GM20000 (cell line): Measurements from ENCODE around the gene EML6.

Experiments
- DNase-seq: peaks from one replicate; pipeline ENCODE4 v3.0.0; 2012; ENCODE audit warnings: low spot score
- TF ChIP-seq, protein P1 (sequence below): IDR thresholded peaks from 2 replicates; pipeline ENCODE4 v1.5.1; 2012; ENCODE audit warnings: mild to moderate bottlenecking, control low read depth; ENCODE audit errors: extremely low read depth, missing control alignments

Gene EML6

DNA sequence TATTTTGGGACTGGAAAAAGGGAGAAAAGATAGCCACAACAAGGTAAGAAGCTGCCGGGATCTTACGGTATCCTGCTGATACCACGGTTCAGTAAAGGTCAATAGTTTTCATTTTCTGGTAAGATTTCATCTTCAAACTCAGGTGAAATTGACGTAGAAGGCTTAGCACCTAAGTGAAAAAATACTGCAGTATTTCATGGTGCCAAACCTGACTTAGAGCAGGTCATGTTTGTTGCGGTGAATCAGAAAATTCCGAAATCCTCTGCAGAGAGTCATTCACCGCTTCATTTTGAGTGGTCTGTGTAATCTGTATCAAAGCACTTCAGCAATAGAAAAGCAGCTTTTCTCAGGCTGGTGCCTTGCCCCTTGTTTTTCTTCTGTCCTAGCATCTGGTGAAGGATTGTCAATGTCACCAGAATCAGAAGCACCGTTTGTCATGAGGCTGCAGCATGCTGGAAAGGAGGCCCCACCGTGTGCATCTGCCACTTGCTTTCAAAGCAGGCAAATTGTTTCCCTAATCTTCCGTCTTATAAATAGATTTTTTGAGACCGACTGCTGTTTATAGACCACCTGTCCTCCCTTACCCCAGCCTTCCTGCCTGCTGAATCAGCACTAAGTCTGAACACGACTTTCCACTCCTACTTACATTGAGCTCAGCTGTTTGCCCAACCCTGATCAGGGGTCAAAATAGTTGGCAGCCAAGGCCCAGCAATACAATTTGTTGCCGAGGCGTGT lies 156.3 kb downstream of the EML6 start:
- TF ChIP-seq, protein P1, sequence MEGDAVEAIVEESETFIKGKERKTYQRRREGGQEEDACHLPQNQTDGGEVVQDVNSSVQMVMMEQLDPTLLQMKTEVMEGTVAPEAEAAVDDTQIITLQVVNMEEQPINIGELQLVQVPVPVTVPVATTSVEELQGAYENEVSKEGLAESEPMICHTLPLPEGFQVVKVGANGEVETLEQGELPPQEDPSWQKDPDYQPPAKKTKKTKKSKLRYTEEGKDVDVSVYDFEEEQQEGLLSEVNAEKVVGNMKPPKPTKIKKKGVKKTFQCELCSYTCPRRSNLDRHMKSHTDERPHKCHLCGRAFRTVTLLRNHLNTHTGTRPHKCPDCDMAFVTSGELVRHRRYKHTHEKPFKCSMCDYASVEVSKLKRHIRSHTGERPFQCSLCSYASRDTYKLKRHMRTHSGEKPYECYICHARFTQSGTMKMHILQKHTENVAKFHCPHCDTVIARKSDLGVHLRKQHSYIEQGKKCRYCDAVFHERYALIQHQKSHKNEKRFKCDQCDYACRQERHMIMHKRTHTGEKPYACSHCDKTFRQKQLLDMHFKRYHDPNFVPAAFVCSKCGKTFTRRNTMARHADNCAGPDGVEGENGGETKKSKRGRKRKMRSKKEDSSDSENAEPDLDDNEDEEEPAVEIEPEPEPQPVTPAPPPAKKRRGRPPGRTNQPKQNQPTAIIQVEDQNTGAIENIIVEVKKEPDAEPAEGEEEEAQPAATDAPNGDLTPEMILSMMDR, result no peak
- no peak for DNase-seq

DNA sequence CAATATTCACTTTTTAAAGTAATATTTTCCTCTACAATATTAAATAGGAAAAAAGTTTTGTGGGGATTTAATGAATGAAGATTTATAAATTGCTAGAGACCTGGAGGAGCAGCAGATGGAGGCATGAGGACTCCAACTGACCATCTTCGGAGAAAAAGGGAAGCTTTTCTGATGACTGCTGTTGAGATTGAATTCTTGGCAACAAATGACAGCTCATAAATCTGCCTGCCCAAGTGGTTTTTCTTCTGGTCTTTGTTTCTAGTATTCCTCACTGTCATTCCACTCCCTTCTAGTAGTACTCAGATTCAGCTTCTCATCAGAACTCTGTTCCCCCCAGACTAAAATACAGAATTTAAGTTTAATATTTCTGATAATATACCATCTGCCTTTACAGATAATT lies 157.0 kb downstream of the EML6 start:
- TF ChIP-seq, protein P1, result no peak

DNA sequence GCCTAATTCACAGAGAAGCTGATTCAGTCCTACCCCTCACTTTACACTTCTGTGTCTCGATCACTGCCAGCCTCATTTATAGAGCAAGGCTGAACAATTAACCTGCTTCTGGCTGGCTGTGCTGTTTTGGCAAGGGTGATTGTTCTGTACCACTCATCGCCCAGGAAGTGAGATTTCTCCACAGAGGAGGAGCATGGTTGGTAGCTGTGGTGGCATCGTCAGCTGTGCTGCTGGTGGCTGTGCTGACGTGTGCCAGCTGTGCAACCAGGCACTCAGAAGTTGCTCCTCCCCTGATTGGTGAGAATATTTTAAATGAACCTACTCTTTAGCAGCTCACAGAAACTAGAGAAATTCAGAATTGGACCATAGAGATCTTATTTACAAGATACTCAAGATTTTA lies 158.3 kb downstream of the EML6 start:
- TF ChIP-seq, protein P1, result no peak

More for the DNA sequence above, 157.0 kb downstream of the EML6 start:
- no peak for DNase-seq

DNA sequence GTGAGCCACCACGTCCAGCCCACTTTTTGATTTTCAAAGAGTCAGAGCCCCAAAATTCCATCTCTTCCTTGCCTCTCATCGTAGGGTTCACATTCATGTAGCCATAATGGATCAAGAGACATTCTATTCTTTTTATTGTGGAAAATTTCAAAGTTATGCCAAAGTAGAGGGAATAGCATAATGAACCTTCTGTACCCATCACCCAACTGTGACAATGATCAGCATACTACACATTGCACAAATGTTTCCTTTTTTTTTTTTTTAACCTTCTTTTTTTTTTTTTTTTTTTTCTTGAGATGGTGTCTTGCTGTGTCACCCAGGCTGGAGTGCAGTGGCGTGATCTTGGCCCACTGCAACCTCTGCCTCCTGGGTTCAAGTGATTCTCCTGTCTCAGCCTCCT lies 162.4 kb downstream of the EML6 start:
- TF ChIP-seq, protein P1, result no peak
- no peak for DNase-seq

More for the DNA sequence above, 158.3 kb downstream of the EML6 start:
- DNase-seq, result no peak

DNA sequence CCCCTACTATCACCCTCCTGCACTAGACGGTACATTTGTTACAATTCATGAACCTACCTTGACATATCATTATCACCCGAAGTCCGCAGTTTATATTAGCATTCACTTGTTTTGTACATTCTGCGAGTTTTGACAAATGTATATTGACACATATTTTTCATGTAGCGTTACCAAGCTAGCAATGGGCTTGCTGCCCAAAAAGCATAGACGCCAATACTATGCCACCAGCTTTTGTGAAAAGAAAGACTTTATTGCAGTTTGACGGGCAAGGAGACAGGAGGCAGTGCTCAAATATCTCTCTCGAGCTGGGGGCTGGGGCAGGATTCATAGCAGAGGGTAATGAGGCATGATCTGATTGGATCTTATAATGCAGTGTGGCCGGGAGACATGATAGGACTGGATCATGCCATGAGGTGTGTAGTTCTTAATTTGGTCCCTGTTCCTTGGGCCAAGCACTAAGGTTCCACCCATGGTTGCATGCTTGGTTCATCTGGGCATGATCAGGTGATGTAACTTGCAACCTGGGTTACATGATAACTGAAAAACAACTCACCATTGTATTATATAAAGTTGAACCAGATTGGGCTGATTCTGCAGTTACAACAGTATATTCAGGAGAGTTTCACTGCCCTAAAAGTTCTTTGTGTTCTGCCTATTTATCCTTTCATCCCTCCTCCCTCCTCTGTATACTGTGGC lies 164.5 kb downstream of the EML6 start:
- TF ChIP-seq, protein P1, result no peak
- no peak for DNase-seq

DNA sequence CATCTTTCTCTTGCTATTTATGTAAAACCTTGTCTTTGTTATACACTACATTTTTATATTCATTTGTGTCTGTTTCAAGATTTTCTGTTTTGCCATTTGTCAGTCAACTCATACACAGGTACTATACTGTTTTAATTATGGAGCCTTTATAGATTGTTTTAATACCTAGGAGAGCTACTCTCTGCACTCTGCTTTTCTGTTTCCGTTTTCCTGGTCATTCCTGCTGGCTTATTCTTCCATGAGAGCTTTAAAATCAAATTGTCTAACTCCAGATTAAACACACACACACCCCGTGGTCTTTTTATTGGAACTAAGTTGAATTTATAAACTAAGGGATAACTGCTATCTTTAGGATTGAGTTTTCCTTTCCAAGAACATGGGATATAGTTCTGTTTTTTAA lies 165.6 kb downstream of the EML6 start:
- DNase-seq, result no peak

DNA sequence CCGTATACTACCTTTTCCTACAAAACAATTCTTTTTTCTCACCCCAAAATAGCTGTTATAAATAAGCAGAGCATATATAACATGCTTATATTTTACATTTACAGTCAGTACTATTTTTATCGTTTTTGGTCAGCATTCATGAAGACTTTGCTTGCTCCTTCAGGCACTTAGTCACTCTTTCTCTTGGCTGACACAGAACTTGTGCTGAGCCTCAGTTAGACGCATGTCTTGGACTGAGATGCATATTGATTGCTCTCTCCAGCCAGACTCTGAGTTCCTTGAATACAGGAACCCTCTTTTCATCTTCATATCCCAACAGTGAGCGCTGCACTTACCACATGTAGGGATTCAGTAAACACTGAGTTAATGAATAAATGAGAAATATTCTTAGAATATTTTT lies 168.4 kb downstream of the EML6 start:
- no peak for DNase-seq
- TF ChIP-seq, protein P1, result no peak

More for the DNA sequence above, 165.6 kb downstream of the EML6 start:
- TF ChIP-seq, protein P1, result no peak
